ENCODE measurements around the gene RPN2.

The RPN2 gene

GRCh38 chr20:37218976-37219375, 39.8 kb downstream of the RPN2 start:
- Histone ChIP-seq H3K36me3 (ENCODE audit: insufficient read depth, low read length) (peaks cover 57% of the 10 kb centered on the region), H3K9me3 (ENCODE audit: low read depth, low read length) (no peaks in the 10 kb centered on the region), H3K4me3 (no peak overlapping the region), H3K9ac (ENCODE audit: insufficient read length) (no peak overlapping the region), H3K27ac (no peak overlapping the region)
- no peak for DNase-seq (ENCODE audit: low read depth, low spot score)
- TF ChIP-seq POLR2AphosphoS5 (IDR thresholded peaks at IDR 0.05; ENCODE audit: borderline replicate concordance, low read depth, low read length): no peak
- no peak for TF ChIP-seq FOXP2 (optimal IDR thresholded peaks at IDR 0.05; ENCODE audit: control extremely low read depth, extremely low read length, insufficient read depth)
- no peak for TF ChIP-seq EZH2 (IDR thresholded peaks at IDR 0.05)

GRCh38 chr20:37219751-37220668, 40.9 kb downstream of the RPN2 start:
- no peak overlapping the region for H3K4me3 ChIP-seq
- TF ChIP-seq EZH2 (IDR thresholded peaks at IDR 0.05) (no peak), FOXP2 (optimal IDR thresholded peaks at IDR 0.05; ENCODE audit: control extremely low read depth, extremely low read length, insufficient read depth) (no peak), POLR2AphosphoS5 (IDR thresholded peaks at IDR 0.05; ENCODE audit: borderline replicate concordance, low read depth, low read length) (no peak)
- H3K9me3 ChIP-seq (ENCODE audit: low read depth, low read length): no peaks in the 10 kb centered on the region
- no peak for DNase-seq (ENCODE audit: low read depth, low spot score)
- no peak overlapping the region for H3K27ac ChIP-seq
- H3K36me3 ChIP-seq (ENCODE audit: insufficient read depth, low read length): peaks cover 59% of the 10 kb centered on the region
- no peak overlapping the region for H3K9ac ChIP-seq (ENCODE audit: insufficient read length)

DNA sequence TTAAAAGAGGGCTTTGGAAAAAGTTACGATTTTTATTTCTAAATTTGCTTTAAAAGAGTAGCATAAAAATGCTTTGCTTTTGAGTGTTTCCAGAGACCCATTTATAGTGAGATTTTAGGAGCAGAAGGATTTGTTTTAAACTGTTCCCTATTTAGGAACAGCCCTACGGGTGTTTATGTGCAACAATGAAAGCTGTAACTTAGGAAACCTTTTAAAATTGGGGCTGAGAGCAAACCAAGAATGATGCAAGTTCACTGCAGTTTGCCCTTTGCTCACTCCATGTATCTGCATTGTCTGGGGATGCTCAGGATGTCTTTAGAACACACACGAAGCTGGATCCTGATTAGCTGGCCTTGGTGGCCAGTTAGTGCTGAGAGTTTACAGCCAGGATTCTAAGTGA, 41.6 kb downstream of the RPN2 start:
- TF ChIP-seq POLR2AphosphoS5 (IDR thresholded peaks at IDR 0.05; ENCODE audit: borderline replicate concordance, low read depth, low read length) (no peak), FOXP2 (optimal IDR thresholded peaks at IDR 0.05; ENCODE audit: control extremely low read depth, extremely low read length, insufficient read depth) (no peak), EZH2 (IDR thresholded peaks at IDR 0.05) (no peak)
- no peak overlapping the region for H3K9ac ChIP-seq (ENCODE audit: insufficient read length)
- peaks cover 61% of the 10 kb centered on the region for H3K36me3 ChIP-seq (ENCODE audit: insufficient read depth, low read length)
- no peak overlapping the region for H3K4me3 ChIP-seq
- no peak for DNase-seq (ENCODE audit: low read depth, low spot score)
- no peaks in the 10 kb centered on the region for H3K9me3 ChIP-seq (ENCODE audit: low read depth, low read length)
- H3K27ac ChIP-seq: no peak overlapping the region

DNA sequence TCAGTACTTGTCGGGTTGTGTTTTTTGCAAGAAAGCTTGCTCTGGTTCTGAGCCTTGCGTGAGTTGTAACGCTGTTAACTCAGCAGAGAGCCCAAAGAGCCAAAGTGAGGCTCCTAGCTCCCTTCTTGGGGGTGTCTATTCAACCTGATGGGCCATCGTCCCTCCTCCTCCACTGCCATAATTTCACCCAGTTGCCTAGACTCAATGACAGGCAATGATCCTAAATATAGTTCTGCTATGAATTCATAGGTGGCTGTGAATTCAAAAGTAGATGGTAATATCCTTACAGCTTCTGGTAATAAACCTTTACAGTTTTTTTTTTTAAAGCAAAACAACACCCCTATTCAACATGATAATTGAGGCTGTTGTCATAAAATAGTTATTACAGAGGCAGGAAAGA, 43.0 kb downstream of the RPN2 start:
- no peak overlapping the region for H3K9ac ChIP-seq (ENCODE audit: insufficient read length)
- no peak for TF ChIP-seq FOXP2 (optimal IDR thresholded peaks at IDR 0.05; ENCODE audit: control extremely low read depth, extremely low read length, insufficient read depth)
- TF ChIP-seq EZH2 (IDR thresholded peaks at IDR 0.05): no peak
- no peak for TF ChIP-seq POLR2AphosphoS5 (IDR thresholded peaks at IDR 0.05; ENCODE audit: borderline replicate concordance, low read depth, low read length)
- peaks cover 68% of the 10 kb centered on the region for H3K36me3 ChIP-seq (ENCODE audit: insufficient read depth, low read length)
- H3K9me3 ChIP-seq (ENCODE audit: low read depth, low read length): no peaks in the 10 kb centered on the region
- H3K27ac ChIP-seq: no peak overlapping the region
- H3K4me3 ChIP-seq: no peak overlapping the region
- no peak for DNase-seq (ENCODE audit: low read depth, low spot score)

- no peak for TF ChIP-seq EZH2 (IDR thresholded peaks at IDR 0.05)
- TF ChIP-seq POLR2AphosphoS5 (IDR thresholded peaks at IDR 0.05; ENCODE audit: borderline replicate concordance, low read depth, low read length): no peak
- 0 out of 2 replicates have a peak overlapping the region, but pooled peaks have one; percentile 34 for H3K27ac ChIP-seq
- peaks cover 70% of the 10 kb centered on the region for H3K36me3 ChIP-seq (ENCODE audit: insufficient read depth, low read length)
- DNase-seq (ENCODE audit: low read depth, low spot score): no peak
- H3K9ac ChIP-seq (ENCODE audit: insufficient read length): no peak overlapping the region
- no peaks in the 10 kb centered on the region for H3K9me3 ChIP-seq (ENCODE audit: low read depth, low read length)
- H3K4me3 ChIP-seq: no peak overlapping the region
Measured at GRCh38 chr20:37223053-37223452, 43.9 kb downstream of the RPN2 start.

DNA sequence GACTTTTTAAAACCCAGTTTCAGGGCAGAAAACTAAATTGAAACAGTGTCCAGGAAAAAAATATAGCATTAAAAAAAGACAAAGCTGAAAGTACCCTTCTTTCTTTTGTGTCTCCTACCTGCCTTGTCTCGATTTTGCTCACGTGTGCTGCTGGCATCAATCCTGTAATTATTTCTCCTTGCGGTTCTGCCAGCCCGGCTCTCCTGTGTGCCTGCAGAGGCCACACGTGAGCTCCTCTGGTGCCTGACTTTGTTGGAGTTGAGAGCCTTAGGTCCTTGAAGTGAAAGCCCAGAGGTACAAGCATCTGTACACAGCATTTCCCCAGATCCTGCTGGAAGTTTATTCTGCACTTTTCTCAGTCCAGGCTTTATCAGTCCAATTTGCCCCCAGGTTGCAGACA, 46.0 kb downstream of the RPN2 start:
- TF ChIP-seq FOXP2 (optimal IDR thresholded peaks at IDR 0.05; ENCODE audit: control extremely low read depth, extremely low read length, insufficient read depth) (no peak), POLR2AphosphoS5 (IDR thresholded peaks at IDR 0.05; ENCODE audit: borderline replicate concordance, low read depth, low read length) (no peak), EZH2 (IDR thresholded peaks at IDR 0.05) (no peak)
- Histone ChIP-seq H3K27ac (no peak overlapping the region), H3K4me3 (no peak overlapping the region), H3K9ac (ENCODE audit: insufficient read length) (no peak overlapping the region), H3K9me3 (ENCODE audit: low read depth, low read length) (no peaks in the 10 kb centered on the region), H3K36me3 (ENCODE audit: insufficient read depth, low read length) (peaks cover 78% of the 10 kb centered on the region)
- no peak for DNase-seq (ENCODE audit: low read depth, low spot score)

GRCh38 chr20:37226889-37227288, 47.8 kb downstream of the RPN2 start:
- DNase-seq (ENCODE audit: low read depth, low spot score): no peak
- TF ChIP-seq POLR2AphosphoS5 (IDR thresholded peaks at IDR 0.05; ENCODE audit: borderline replicate concordance, low read depth, low read length) (no peak), FOXP2 (optimal IDR thresholded peaks at IDR 0.05; ENCODE audit: control extremely low read depth, extremely low read length, insufficient read depth) (no peak), EZH2 (IDR thresholded peaks at IDR 0.05) (no peak)
- Histone ChIP-seq H3K9ac (ENCODE audit: insufficient read length) (no peak overlapping the region), H3K27ac (no peak overlapping the region), H3K4me3 (no peak overlapping the region), H3K36me3 (ENCODE audit: insufficient read depth, low read length) (peaks cover 96% of the 10 kb centered on the region), H3K9me3 (ENCODE audit: low read depth, low read length) (no peaks in the 10 kb centered on the region)

GRCh38 chr20:37228082-37228481, 49.0 kb downstream of the RPN2 start:
- no peak overlapping the region for H3K27ac ChIP-seq
- TF ChIP-seq FOXP2 (optimal IDR thresholded peaks at IDR 0.05; ENCODE audit: control extremely low read depth, extremely low read length, insufficient read depth): no peak
- H3K4me3 ChIP-seq: no peak overlapping the region
- no peaks in the 10 kb centered on the region for H3K9me3 ChIP-seq (ENCODE audit: low read depth, low read length)
- peaks cover 100% of the 10 kb centered on the region for H3K36me3 ChIP-seq (ENCODE audit: insufficient read depth, low read length)
- no peak overlapping the region for H3K9ac ChIP-seq (ENCODE audit: insufficient read length)
- DNase-seq (ENCODE audit: low read depth, low spot score): no peak

DNA sequence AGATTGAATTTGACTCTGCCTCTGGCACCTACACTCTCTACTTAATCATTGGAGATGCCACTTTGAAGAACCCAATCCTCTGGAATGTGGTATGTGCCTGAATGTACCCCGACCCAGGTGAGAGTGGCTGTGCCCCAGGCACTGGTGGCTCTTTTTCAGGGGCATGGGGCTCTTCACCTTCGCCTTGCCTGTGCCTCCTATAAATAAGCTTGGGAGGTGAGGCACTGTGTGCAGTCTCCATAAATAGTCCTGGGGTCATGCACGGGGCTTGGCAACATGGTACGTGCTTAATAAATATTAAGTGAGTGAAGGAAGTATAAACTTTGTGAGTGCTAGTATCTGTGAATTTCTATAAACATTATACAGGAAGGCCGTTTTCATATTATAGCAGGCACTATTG, 49.5 kb downstream of the RPN2 start:
- no peak for TF ChIP-seq EZH2 (IDR thresholded peaks at IDR 0.05)
- no peak for TF ChIP-seq POLR2AphosphoS5 (IDR thresholded peaks at IDR 0.05; ENCODE audit: borderline replicate concordance, low read depth, low read length)
- TF ChIP-seq FOXP2 (optimal IDR thresholded peaks at IDR 0.05; ENCODE audit: control extremely low read depth, extremely low read length, insufficient read depth): no peak
- no peaks in the 10 kb centered on the region for H3K9me3 ChIP-seq (ENCODE audit: low read depth, low read length)
- H3K27ac ChIP-seq: no peak overlapping the region
- no peak for DNase-seq (ENCODE audit: low read depth, low spot score)
- no peak overlapping the region for H3K9ac ChIP-seq (ENCODE audit: insufficient read length)
- peaks cover 100% of the 10 kb centered on the region for H3K36me3 ChIP-seq (ENCODE audit: insufficient read depth, low read length)
- H3K4me3 ChIP-seq: no peak overlapping the region

All from SK-N-MC (cell line).